GM12878 (cell line): Measurements from ENCODE around the gene CLRN3. TPM values are rescaled to one million over a fixed set of nuclear protein-coding genes. Genes with fewer than 3 reads are reported as not detected.

Experiments used
- ATAC-seq: fragments of 200-7000 bp; cut with Tn5 transposase; 3 replicates; pipeline ENCODE4 v1.9.1; 2020; ENCODE audit warnings: mild to moderate bottlenecking, moderate library complexity
- BruUV-seq: library from RNA; stranded (reverse); fragments of 400-500 nt; replicated peaks from 2 replicates; lab custom pipeline; 2021; lab: Mats Ljungman, UMichigan
- CTCF ChIA-PET: fragments of 300-600 bp; sonication (Branson Sonifier 250); formaldehyde crosslinking; extraction: SDS; loops from one replicate; lab custom pipeline; 2021; ENCODE audit warnings: inconsistent platforms; lab: Yijun Ruan, JAX
- POLR2A ChIA-PET: fragments of 350-600 bp; formaldehyde crosslinking; extraction: SDS; loops from one replicate; lab custom pipeline; 2021; ENCODE audit warnings: inconsistent platforms; lab: Charles Lee
- RAD21 ChIA-PET: fragments of 300-600 bp; sonication (Branson Sonifier 250); formaldehyde crosslinking; loops from one replicate; lab custom pipeline; 2023; ENCODE audit warnings: antibody characterized with exemption; ENCODE audit not compliant: unreplicated experiment; lab: Charles Lee
- SMC1A ChIA-PET: fragments of 300-600 bp; sonication (Branson Sonifier 250); formaldehyde crosslinking; loops from one replicate; lab custom pipeline; 2023; ENCODE audit not compliant: unreplicated experiment, uncharacterized antibody; lab: Charles Lee
- DNase-seq: peaks from one replicate; pipeline ENCODE4 v3.0.0-alpha.2; 2011; ENCODE audit warnings: low read depth, low spot score
- FAIRE-seq: peaks from 3 replicates; lab custom pipeline; 2011; peaks lifted over from hg19 to GRCh38; lab: Jason Lieb, UNC
- H2AFZ ChIP-seq: 2 replicates; pipeline ENCODE4 v1.6.0; 2011; ENCODE audit warnings: low read depth, low read length, control low read depth; ENCODE audit not compliant: control insufficient read depth
- H3K27ac ChIP-seq: 2 replicates; pipeline ENCODE4 v1.5.1; 2011; ENCODE audit warnings: control low read depth; ENCODE audit not compliant: control insufficient read depth, insufficient read depth
- H3K27me3 ChIP-seq, 2 experiments: replicated peaks in 1 of 2; 2 replicates each; pipeline versions ENCODE4 v1.6.0 to v1.6.1; 2011; ENCODE audit warnings: low read length in 1 of 2; ENCODE audit not compliant: control insufficient read depth in 2 of 2, insufficient read depth in 2 of 2
- H3K36me3 ChIP-seq, 2 experiments: 2 replicates each; pipeline ENCODE4 v1.5.1; 2011; ENCODE audit warnings: low read length in 1 of 2; ENCODE audit not compliant: control insufficient read depth in 2 of 2, insufficient read depth in 2 of 2
- H3K4me1 ChIP-seq: 2 replicates; pipeline ENCODE4 v1.6.1; 2011; ENCODE audit warnings: mild to moderate bottlenecking, low read length, moderate library complexity, mixed read lengths; ENCODE audit not compliant: control insufficient read depth, insufficient read depth
- H3K4me2 ChIP-seq: 2 replicates; pipeline ENCODE4 v1.6.0; 2011; ENCODE audit warnings: control low read depth; ENCODE audit not compliant: control insufficient read depth, insufficient read depth
- H3K4me3 ChIP-seq: fragments of 200-600 bp; sonication (generic); 2 replicates; pipeline ENCODE4 v1.5.1; 2016
- H3K79me2 ChIP-seq: 2 replicates; pipeline ENCODE4 v1.6.0; 2011; ENCODE audit warnings: low read length; ENCODE audit not compliant: control insufficient read depth, insufficient read depth
- H3K9ac ChIP-seq: 2 replicates; pipeline ENCODE4 v1.8.0; 2011; ENCODE audit warnings: low read length, control low read depth, mixed read lengths; ENCODE audit not compliant: control insufficient read depth, insufficient read depth
- H3K9me3 ChIP-seq: replicated peaks from 3 replicates; pipeline ENCODE4 v1.5.1; 2011; ENCODE audit warnings: mild to moderate bottlenecking, low read length; ENCODE audit not compliant: control insufficient read depth, insufficient read depth
- H4K20me1 ChIP-seq: 2 replicates; pipeline ENCODE4 v1.6.0; 2011; ENCODE audit not compliant: control insufficient read depth, insufficient read depth
- ASH2L ChIP-seq: fragments of 300-600, 200-600 bp; sonication (generic); IDR thresholded peaks from 2 replicates; pipeline ENCODE4 v1.6.1; 2017; ENCODE audit warnings: low read depth, mild to moderate bottlenecking, borderline replicate concordance
- FOXM1 ChIP-seq: IDR thresholded peaks from 2 replicates; pipeline ENCODE4 v1.6.1; 2012; ENCODE audit warnings: low read depth, mild to moderate bottlenecking, inconsistent platforms, low read length, moderate library complexity
- NRF1 ChIP-seq: conservative IDR thresholded peaks from 2 replicates; pipeline ENCODE4 v1.6.1; 2011; ENCODE audit warnings: mild to moderate bottlenecking, low read depth, low read length, improper control_type of control experiment
- TCF12 ChIP-seq: IDR thresholded peaks from 2 replicates; pipeline ENCODE4 v1.6.1; 2011; ENCODE audit warnings: low read depth, mild to moderate bottlenecking, low read length
- WGBS: methylation state at CpG from one replicate; pipeline ENCODE4 v1.1.6; 2016; ENCODE audit warnings: low lambda C conversion rate; ENCODE audit not compliant: insufficient replicate concordance, insufficient coverage; ENCODE audit errors: missing lambda C conversion rate; 5-methylcytosine and 5-hydroxymethylcytosine counted together
- in situ Hi-C: fragments of 300-500 bp; cut with MboI; formaldehyde crosslinking; loops from 9 replicates; pipeline ENCODE4 v1.14.3; 2018; ENCODE audit warnings: mixed read lengths
- intact Hi-C: fragments of 100-400 bp; cut with micrococcal nuclease; formaldehyde crosslinking; loops from one replicate; pipeline ENCODE4 v1.14.2; 2022; ENCODE audit not compliant: unreplicated experiment
- polyA plus RNA-seq, 11 experiments: library from polyadenylated mRNA; depleted of rRNA in 4 of 11; unstranded in 6 of 11; stranded (reverse) in 5 of 11; fragments of >200 nt; fragmentation: Nextera tagmentation in 4 of 11; fragmentation: Illumina TruSeq in 1 of 11; extraction: Ambion mirVana in 4 of 11; extraction: Trizol in 1 of 11; gene quantifications; 1 replicate in 1 of 11; 2 replicates in 10 of 11; pipeline versions ENCODE4 v1.2.1 to v1.2.3, GENCODE V29; 2011 to 2016; ENCODE audit warnings: inconsistent platforms in 2 of 11, missing spikeins in 2 of 11, low read depth in 1 of 11
- total RNA-seq, 4 experiments: library from RNA; depleted of rRNA in 3 of 4; stranded (reverse); fragments of >200 nt in 3 of 4; fragmentation: Illumina TruSeq in 1 of 4; extraction: Trizol in 1 of 4; gene quantifications; 2 replicates each; pipeline versions ENCODE4 v1.2.1 to v1.2.3, GENCODE V29; 2013 to 2021
- TF ChIP-seq, protein P1 (sequence below): fragments of 450-650 bp; formaldehyde crosslinking; IDR thresholded peaks from 2 replicates; pipeline ENCODE4 v1.5.0; 2022; ENCODE audit warnings: mild to moderate bottlenecking, missing genetic modification characterization
- TF ChIP-seq, protein P2 (sequence below): fragments of 450-650 bp; IDR thresholded peaks from 2 replicates; pipeline ENCODE4 v1.6.1; 2016; ENCODE audit warnings: mild to moderate bottlenecking

The CLRN3 gene
- total and polyA plus RNA-seq, 10 of the 15 experiments (the other 5 are each of a cell fraction or from before 2014, with no cell fraction given) = not detected

DNA sequence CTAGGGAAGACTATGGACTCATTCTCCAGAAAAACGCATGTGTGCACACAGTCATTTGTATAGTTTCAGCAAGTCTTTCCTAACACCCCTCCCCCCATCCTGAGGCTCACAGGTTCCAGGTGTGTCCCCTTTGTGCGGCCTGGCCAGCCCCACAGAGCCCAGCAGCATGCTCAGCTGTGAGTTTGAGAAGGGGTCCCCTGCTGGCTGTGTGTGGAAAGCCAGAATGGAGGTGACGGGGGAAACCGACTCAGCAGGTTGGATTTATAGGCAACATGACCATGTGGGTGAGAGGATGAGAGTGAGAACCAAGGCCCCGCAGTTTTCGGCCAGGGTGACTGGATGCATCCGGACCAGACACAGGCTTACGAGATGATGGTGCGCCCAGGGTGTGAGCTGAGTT is 24.1 kb upstream of the CLRN3 start:
- RAD21 ChIA-PET = no interaction called here
- Histone ChIP-seq H3K27me3 (no peaks in the 10 kb centered on the region), H3K4me3 (no peak overlapping the region), H2AFZ (no peak overlapping the region), H4K20me1 (no peaks in the 10 kb centered on the region), H3K79me2 (no peaks in the 10 kb centered on the region), H3K4me1 (no peaks in the 10 kb centered on the region), H3K4me2 (no peak overlapping the region), H3K36me3 (no peaks in the 10 kb centered on the region), H3K9ac (no peak overlapping the region), H3K9me3 (no peaks in the 10 kb centered on the region; the same call in 2 of the 3 replicates), H3K27ac (no peak overlapping the region)
- intact Hi-C loops = no loop called here
- no TSS peak for BruUV-seq
- DNase-seq (no peak), FAIRE-seq (no peak), ATAC-seq (no peak)
- in situ Hi-C loops = no loop called here
- SMC1A ChIA-PET = no interaction called here
- POLR2A ChIA-PET = no interaction called here
- TF ChIP-seq, protein P1, sequence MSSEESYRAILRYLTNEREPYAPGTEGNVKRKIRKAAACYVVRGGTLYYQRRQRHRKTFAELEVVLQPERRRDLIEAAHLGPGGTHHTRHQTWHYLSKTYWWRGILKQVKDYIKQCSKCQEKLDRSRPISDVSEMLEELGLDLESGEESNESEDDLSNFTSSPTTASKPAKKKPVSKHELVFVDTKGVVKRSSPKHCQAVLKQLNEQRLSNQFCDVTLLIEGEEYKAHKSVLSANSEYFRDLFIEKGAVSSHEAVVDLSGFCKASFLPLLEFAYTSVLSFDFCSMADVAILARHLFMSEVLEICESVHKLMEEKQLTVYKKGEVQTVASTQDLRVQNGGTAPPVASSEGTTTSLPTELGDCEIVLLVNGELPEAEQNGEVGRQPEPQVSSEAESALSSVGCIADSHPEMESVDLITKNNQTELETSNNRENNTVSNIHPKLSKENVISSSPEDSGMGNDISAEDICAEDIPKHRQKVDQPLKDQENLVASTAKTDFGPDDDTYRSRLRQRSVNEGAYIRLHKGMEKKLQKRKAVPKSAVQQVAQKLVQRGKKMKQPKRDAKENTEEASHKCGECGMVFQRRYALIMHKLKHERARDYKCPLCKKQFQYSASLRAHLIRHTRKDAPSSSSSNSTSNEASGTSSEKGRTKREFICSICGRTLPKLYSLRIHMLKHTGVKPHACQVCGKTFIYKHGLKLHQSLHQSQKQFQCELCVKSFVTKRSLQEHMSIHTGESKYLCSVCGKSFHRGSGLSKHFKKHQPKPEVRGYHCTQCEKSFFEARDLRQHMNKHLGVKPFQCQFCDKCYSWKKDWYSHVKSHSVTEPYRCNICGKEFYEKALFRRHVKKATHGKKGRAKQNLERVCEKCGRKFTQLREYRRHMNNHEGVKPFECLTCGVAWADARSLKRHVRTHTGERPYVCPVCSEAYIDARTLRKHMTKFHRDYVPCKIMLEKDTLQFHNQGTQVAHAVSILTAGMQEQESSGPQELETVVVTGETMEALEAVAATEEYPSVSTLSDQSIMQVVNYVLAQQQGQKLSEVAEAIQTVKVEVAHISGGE (CRISPR knock-in tag) = no peak
- no peak for TF ChIP-seq TCF12
- TF ChIP-seq FOXM1 = no peak
- CTCF ChIA-PET = no interaction called here
- 69% methylated on average over 9 of the region's 9 CpGs for WGBS

DNA sequence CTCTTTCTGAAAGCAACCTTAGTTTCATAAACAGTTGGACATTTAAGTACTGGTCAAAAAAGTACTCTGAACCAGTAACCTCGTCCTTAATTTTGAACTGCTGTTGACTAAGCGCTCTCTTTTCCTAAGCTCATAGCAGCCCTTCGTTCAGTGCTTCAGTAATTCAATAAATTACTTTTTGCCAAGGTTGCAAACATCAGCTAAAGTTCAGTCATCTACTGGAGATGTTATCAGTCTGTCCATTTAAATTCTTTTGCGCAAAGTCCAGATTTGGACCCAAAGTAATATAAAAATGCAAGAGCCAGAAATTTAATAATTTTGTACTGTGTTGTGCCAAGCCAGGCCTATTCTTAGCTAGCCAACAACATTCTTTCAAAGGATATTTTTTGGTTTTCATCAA is 22.6 kb upstream of the CLRN3 start:
- Histone ChIP-seq H3K4me2 (no peak overlapping the region), H3K9me3 (no peaks in the 10 kb centered on the region; the same call in 2 of the 3 replicates), H2AFZ (no peak overlapping the region), H3K79me2 (no peaks in the 10 kb centered on the region), H3K27ac (no peak overlapping the region), H3K4me3 (no peak overlapping the region), H4K20me1 (no peaks in the 10 kb centered on the region), H3K4me1 (no peaks in the 10 kb centered on the region)
- no TSS peak for BruUV-seq
- RAD21 ChIA-PET = no interaction called here
- FAIRE-seq (no peak), DNase-seq (no peak), ATAC-seq (no peak)
- WGBS = 32% methylated on average over 4 of the region's 4 CpGs
- intact Hi-C loops = no loop called here
- TF ChIP-seq, protein P2, sequence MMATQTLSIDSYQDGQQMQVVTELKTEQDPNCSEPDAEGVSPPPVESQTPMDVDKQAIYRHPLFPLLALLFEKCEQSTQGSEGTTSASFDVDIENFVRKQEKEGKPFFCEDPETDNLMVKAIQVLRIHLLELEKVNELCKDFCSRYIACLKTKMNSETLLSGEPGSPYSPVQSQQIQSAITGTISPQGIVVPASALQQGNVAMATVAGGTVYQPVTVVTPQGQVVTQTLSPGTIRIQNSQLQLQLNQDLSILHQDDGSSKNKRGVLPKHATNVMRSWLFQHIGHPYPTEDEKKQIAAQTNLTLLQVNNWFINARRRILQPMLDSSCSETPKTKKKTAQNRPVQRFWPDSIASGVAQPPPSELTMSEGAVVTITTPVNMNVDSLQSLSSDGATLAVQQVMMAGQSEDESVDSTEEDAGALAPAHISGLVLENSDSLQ = no peak
- TF ChIP-seq ASH2L (no peak), NRF1 (no peak)
- TF ChIP-seq, all 136 proteins: peak for 0
- H3K36me3 ChIP-seq = no peaks in the 10 kb centered on the region
- no peak overlapping the region for H3K9ac ChIP-seq
- CTCF ChIA-PET = interaction anchor here (1.3 kb wide), 1 partner anchor 9 kb away, joined by 3 read pairs; no protein-coding TSS in a partner anchor
- POLR2A ChIA-PET = no interaction called here
- in situ Hi-C loops = no loop called here
- H3K27me3 ChIP-seq = no peaks in the 10 kb centered on the region
- SMC1A ChIA-PET = interaction anchor here (1.2 kb wide), 1 partner anchor 11 kb away, joined by 3 read pairs; no protein-coding TSS in a partner anchor
